Mesenchymal stem cell (in vitro differentiated cells and primary cell): ENCODE results near the gene TLR3.
A peak's percentile ranks its signal among the peaks of the same experiment; 100 is the strongest.

Experiments
- DNase-seq: peaks from one replicate; pipeline ENCODE4 v3.0.0-alpha.2; 2013
- H2AFZ ChIP-seq: one replicate; pipeline ENCODE4 v1.6.1; 2013; ENCODE audit warnings: low read depth, mild to moderate bottlenecking, control low read depth, inconsistent platforms, low read length, moderate library complexity
- H2AK5ac ChIP-seq: 2 replicates; pipeline ENCODE4 v1.6.1; 2013; ENCODE audit warnings: low read length, moderate library complexity, mild to moderate bottlenecking, inconsistent platforms; ENCODE audit not compliant: severe bottlenecking
- H2BK120ac ChIP-seq: one replicate; pipeline ENCODE4 v1.6.1; 2013; ENCODE audit warnings: low read depth, mild to moderate bottlenecking, inconsistent platforms, low read length, moderate library complexity
- H2BK12ac ChIP-seq, 2 experiments: one replicate each; pipeline ENCODE4 v1.6.1; 2013; ENCODE audit warnings: inconsistent platforms in 2 of 2, low read length in 2 of 2, mild to moderate bottlenecking in 2 of 2, moderate library complexity in 2 of 2, control low read depth in 1 of 2
- H2BK15ac ChIP-seq: one replicate; pipeline ENCODE4 v1.6.1; 2013; ENCODE audit warnings: mild to moderate bottlenecking, low read depth, inconsistent platforms; ENCODE audit not compliant: poor library complexity, severe bottlenecking
- H2BK5ac ChIP-seq: 2 replicates; pipeline ENCODE4 v1.6.1; 2013; ENCODE audit warnings: low read depth, mild to moderate bottlenecking, low read length, control low read depth, inconsistent platforms; ENCODE audit not compliant: poor library complexity, severe bottlenecking
- H3K14ac ChIP-seq, 2 experiments: one replicate each; pipeline ENCODE4 v1.6.1; 2013; ENCODE audit warnings: inconsistent platforms in 2 of 2, low read length in 2 of 2, control low read depth in 1 of 2, mild to moderate bottlenecking in 1 of 2, moderate library complexity in 1 of 2
- H3K18ac ChIP-seq, 2 experiments: one replicate each; pipeline ENCODE4 v1.6.1; 2013; ENCODE audit warnings: inconsistent platforms in 2 of 2, low read length in 2 of 2, control low read depth in 1 of 2, low read depth in 1 of 2, mild to moderate bottlenecking in 1 of 2
- H3K23ac ChIP-seq, 2 experiments: one replicate each; pipeline ENCODE4 v1.6.1; 2013; ENCODE audit warnings: inconsistent platforms in 2 of 2, low read length in 2 of 2, mild to moderate bottlenecking in 2 of 2, moderate library complexity in 2 of 2, control low read depth in 1 of 2
- H3K27ac ChIP-seq: 2 replicates; pipeline ENCODE4 v1.5.1; 2013; ENCODE audit warnings: mild to moderate bottlenecking, moderate library complexity, low read length, control low read depth, inconsistent platforms; ENCODE audit not compliant: poor library complexity, severe bottlenecking
- H3K27me3 ChIP-seq, 2 experiments: 2 replicates each; pipeline versions ENCODE4 v1.6.1 to v1.7.0; 2013; ENCODE audit warnings: low read length in 2 of 2, mild to moderate bottlenecking in 2 of 2, moderate library complexity in 2 of 2, control low read depth in 1 of 2, inconsistent platforms in 1 of 2; ENCODE audit not compliant: control insufficient read depth in 1 of 2, insufficient read depth in 1 of 2
- H3K36me3 ChIP-seq, 2 experiments: 2 replicates each; pipeline versions ENCODE4 v1.6.1 to v1.7.0; 2013; ENCODE audit warnings: low read length in 2 of 2, control low read depth in 1 of 2, inconsistent platforms in 1 of 2, low read depth in 1 of 2, mild to moderate bottlenecking in 1 of 2; ENCODE audit not compliant: insufficient read depth in 2 of 2, control insufficient read depth in 1 of 2
- H3K4ac ChIP-seq, 2 experiments: one replicate each; pipeline ENCODE4 v1.6.1; 2013; ENCODE audit warnings: inconsistent platforms in 2 of 2, low read length in 2 of 2, mild to moderate bottlenecking in 2 of 2, moderate library complexity in 2 of 2, control low read depth in 1 of 2, low read depth in 1 of 2
- H3K4me1 ChIP-seq: 2 replicates; pipeline ENCODE4 v1.6.1; 2013; ENCODE audit warnings: low read depth, low read length, control low read depth; ENCODE audit not compliant: control insufficient read depth, insufficient read depth
- H3K4me2 ChIP-seq: 2 replicates; pipeline ENCODE4 v1.6.1; 2013; ENCODE audit warnings: low read length, mild to moderate bottlenecking, inconsistent platforms; ENCODE audit not compliant: poor library complexity, severe bottlenecking
- H3K4me3 ChIP-seq, 2 experiments: 2 replicates each; pipeline versions ENCODE4 v1.5.1 to v1.7.0; 2013; ENCODE audit warnings: low read length in 2 of 2, mild to moderate bottlenecking in 2 of 2, control low read depth in 1 of 2, low read depth in 1 of 2; ENCODE audit not compliant: insufficient read depth in 1 of 2
- H3K79me1 ChIP-seq: replicated peaks from 2 replicates; pipeline ENCODE4 v1.6.1; 2013; ENCODE audit warnings: mild to moderate bottlenecking, control low read depth, low read length, inconsistent platforms; ENCODE audit not compliant: poor library complexity, severe bottlenecking
- H3K9ac ChIP-seq: 2 replicates; pipeline ENCODE4 v1.7.0; 2013; ENCODE audit warnings: mild to moderate bottlenecking, low read length, moderate library complexity
- H3K9me3 ChIP-seq: 2 replicates; pipeline ENCODE4 v1.7.0; 2013; ENCODE audit warnings: mild to moderate bottlenecking, low read length; ENCODE audit not compliant: control insufficient read depth
- H4K8ac ChIP-seq: one replicate; pipeline ENCODE4 v1.6.1; 2013; ENCODE audit warnings: inconsistent platforms, mild to moderate bottlenecking, low read length, moderate library complexity
- H4K91ac ChIP-seq: one replicate; pipeline ENCODE4 v1.6.1; 2013; ENCODE audit warnings: mild to moderate bottlenecking, low read length, inconsistent platforms
- WGBS: methylation state at CpG from one replicate; pipeline ENCODE4 v1.1.7; 2013; ENCODE audit warnings: mixed read lengths; 5-methylcytosine and 5-hydroxymethylcytosine counted together

The TLR3 gene

GRCh38 chr4:186021461-186022167, 47.3 kb upstream of the TLR3 start:
- no peak overlapping the region for H3K18ac ChIP-seq
- no peak overlapping the region for H3K4me2 ChIP-seq
- DNase-seq, result peak; percentile 29
- H4K91ac ChIP-seq, result no peak overlapping the region
- 40% methylated on average over 10 of the region's 11 CpGs for WGBS
- H2AFZ ChIP-seq, result no peak overlapping the region
- no peak overlapping the region for H2BK5ac ChIP-seq
- H4K8ac ChIP-seq, result no peak overlapping the region
- peaks cover 6% of the 10 kb centered on the region for H3K9me3 ChIP-seq
- H2AK5ac ChIP-seq, result no peak overlapping the region
- H2BK120ac ChIP-seq, result no peak overlapping the region
- no peak overlapping the region for H2BK12ac ChIP-seq
- H3K27me3 ChIP-seq, result no peaks in the 10 kb centered on the region
- H3K14ac ChIP-seq, result no peak overlapping the region
- H3K9ac ChIP-seq, result peak overlapping the region; percentile 63
- peaks cover 2% of the 10 kb centered on the region for H3K4me1 ChIP-seq
- H3K4ac ChIP-seq, result no peak overlapping the region
- H3K23ac ChIP-seq, result no peak overlapping the region
- no peaks in the 10 kb centered on the region for H3K79me1 ChIP-seq
- no peak overlapping the region for H2BK15ac ChIP-seq
- peak overlapping the region in 1 of 2 experiments; percentile 64 for H3K4me3 ChIP-seq
- H3K36me3 ChIP-seq, result no peaks in the 10 kb centered on the region
- H3K27ac ChIP-seq, result no peak overlapping the region

- 86% methylated on average over 14 of the region's 14 CpGs for WGBS
These were observed 45.0 kb upstream of the TLR3 start for GRCh38 chr4:186023975-186024374.

GRCh38 chr4:186024637-186025407, 44.1 kb upstream of the TLR3 start:
- no peak overlapping the region for H3K18ac ChIP-seq
- WGBS, result 91% methylated on average over 15 of the region's 15 CpGs
- no peak overlapping the region for H3K27ac ChIP-seq
- no peak overlapping the region for H3K14ac ChIP-seq
- H2BK15ac ChIP-seq, result no peak overlapping the region
- no peaks in the 10 kb centered on the region for H3K79me1 ChIP-seq
- peaks cover 4% of the 10 kb centered on the region for H3K4me1 ChIP-seq
- no peak overlapping the region for H3K9ac ChIP-seq
- no peaks in the 10 kb centered on the region for H3K36me3 ChIP-seq
- no peak overlapping the region for H3K4me3 ChIP-seq
- H2BK12ac ChIP-seq, result no peak overlapping the region
- H3K23ac ChIP-seq, result no peak overlapping the region
- H4K8ac ChIP-seq, result no peak overlapping the region
- DNase-seq, result no peak
- H4K91ac ChIP-seq, result no peak overlapping the region
- no peak overlapping the region for H3K4me2 ChIP-seq
- H2BK5ac ChIP-seq, result no peak overlapping the region
- peaks cover 5% of the 10 kb centered on the region for H3K9me3 ChIP-seq
- no peak overlapping the region for H2BK120ac ChIP-seq
- H3K4ac ChIP-seq, result no peak overlapping the region
- no peak overlapping the region for H2AFZ ChIP-seq
- no peak overlapping the region for H2AK5ac ChIP-seq
- no peaks in the 10 kb centered on the region for H3K27me3 ChIP-seq

More at GRCh38 chr4:186023975-186024374, 45.0 kb upstream of the TLR3 start:
- H3K14ac ChIP-seq, result no peak overlapping the region
- no peak overlapping the region for H2AFZ ChIP-seq
- H4K8ac ChIP-seq, result no peak overlapping the region
- no peak overlapping the region for H2AK5ac ChIP-seq
- no peak overlapping the region for H3K9ac ChIP-seq
- no peak overlapping the region for H3K4me3 ChIP-seq
- DNase-seq, result no peak
- peaks cover 7% of the 10 kb centered on the region for H3K9me3 ChIP-seq
- no peaks in the 10 kb centered on the region for H3K36me3 ChIP-seq
- no peaks in the 10 kb centered on the region for H3K79me1 ChIP-seq
- no peak overlapping the region for H3K23ac ChIP-seq
- H3K27me3 ChIP-seq, result no peaks in the 10 kb centered on the region
- no peak overlapping the region for H2BK120ac ChIP-seq
- no peak overlapping the region for H2BK15ac ChIP-seq
- peaks cover 2% of the 10 kb centered on the region for H3K4me1 ChIP-seq
- no peak overlapping the region for H3K4me2 ChIP-seq
- H3K4ac ChIP-seq, result no peak overlapping the region
- H2BK12ac ChIP-seq, result no peak overlapping the region
- no peak overlapping the region for H4K91ac ChIP-seq
- no peak overlapping the region for H2BK5ac ChIP-seq
- H3K27ac ChIP-seq, result no peak overlapping the region
- no peak overlapping the region for H3K18ac ChIP-seq

- 91% methylated on average over 7 of the region's 7 CpGs for WGBS
- H3K4ac ChIP-seq, result no peak overlapping the region
- no peak overlapping the region for H3K18ac ChIP-seq
- H3K4me2 ChIP-seq, result no peak overlapping the region
- no peak overlapping the region for H2BK120ac ChIP-seq
- no peak overlapping the region for H3K23ac ChIP-seq
- H4K91ac ChIP-seq, result no peak overlapping the region
- DNase-seq, result no peak
- H3K9me3 ChIP-seq, result peaks cover 5% of the 10 kb centered on the region
- no peak overlapping the region for H3K27ac ChIP-seq
- H3K36me3 ChIP-seq, result no peaks in the 10 kb centered on the region
- H2BK12ac ChIP-seq, result no peak overlapping the region
- H2AK5ac ChIP-seq, result no peak overlapping the region
- peaks cover 0 to 3% of the 10 kb centered on the region in 2 experiments for H3K27me3 ChIP-seq
- H3K79me1 ChIP-seq, result no peaks in the 10 kb centered on the region
- no peak overlapping the region for H3K9ac ChIP-seq
- H2BK15ac ChIP-seq, result no peak overlapping the region
- H2BK5ac ChIP-seq, result no peak overlapping the region
- no peak overlapping the region for H3K4me3 ChIP-seq
- no peak overlapping the region for H4K8ac ChIP-seq
- H3K14ac ChIP-seq, result no peak overlapping the region
- peaks cover 8% of the 10 kb centered on the region for H3K4me1 ChIP-seq
- no peak overlapping the region for H2AFZ ChIP-seq
These were observed 43.6 kb upstream of the TLR3 start for GRCh38 chr4:186025408-186025690.
